Naive thymus-derived CD4-positive, alpha-beta T cell (primary cell): ENCODE data around the gene EMC6. TPM values are rescaled to one million over a fixed set of nuclear protein-coding genes. Genes with fewer than 3 reads are reported as not detected.

Experiments used
- ATAC-seq: fragments of 150-1000 bp; cut with Tn5 transposase; 2 replicates; pipeline ENCODE4 v1.10.0; 2021; ENCODE audit warnings: mild to moderate bottlenecking, moderate library complexity
- CTCF ChIA-PET: fragments of 350-600 bp; sonication (Branson Sonifier 250); formaldehyde crosslinking; loops from one replicate; lab custom pipeline; 2021; ENCODE audit warnings: antibody characterized with exemption; lab: Charles Lee
- POLR2A ChIA-PET: fragments of 350-600 bp; sonication (Branson Sonifier 250); formaldehyde crosslinking; loops from one replicate; lab custom pipeline; 2021; ENCODE audit warnings: antibody characterized with exemption, inconsistent platforms; lab: Charles Lee
- DNase-seq, 9 donors: peaks; one replicate each; pipeline versions ENCODE4 v3.0.0 to v3.0.0-alpha.2; 2020 to 2022; ENCODE audit warnings: mixed read lengths in 1 of 9
- H3K27ac ChIP-seq: one replicate; pipeline ENCODE4 v1.7.0; 2013; ENCODE audit warnings: mild to moderate bottlenecking, low read depth, low read length, moderate library complexity
- H3K27me3 ChIP-seq, 2 donors: one replicate each; pipeline ENCODE4 v1.7.0; 2013; ENCODE audit warnings: low read length in 2 of 2, mild to moderate bottlenecking in 2 of 2, moderate library complexity in 2 of 2; ENCODE audit not compliant: control insufficient read depth in 2 of 2, insufficient read depth in 2 of 2
- H3K36me3 ChIP-seq, 3 experiments: 1 replicate in 2 of 3; 2 replicates in 1 of 3; pipeline ENCODE4 v1.7.0; 2013; ENCODE audit warnings: low read length in 3 of 3, mild to moderate bottlenecking in 3 of 3, moderate library complexity in 1 of 3; ENCODE audit not compliant: insufficient read depth in 3 of 3, control insufficient read depth in 2 of 3
- H3K4me1 ChIP-seq, 2 donors: one replicate each; pipeline ENCODE4 v1.7.0; 2013; ENCODE audit warnings: low read length in 2 of 2, mild to moderate bottlenecking in 2 of 2, moderate library complexity in 1 of 2; ENCODE audit not compliant: control insufficient read depth in 2 of 2, insufficient read depth in 2 of 2
- H3K4me3 ChIP-seq: 2 replicates; pipeline ENCODE4 v1.7.0; 2013; ENCODE audit warnings: mild to moderate bottlenecking, low read length
- H3K9me3 ChIP-seq, 3 experiments: 1 replicate in 2 of 3; 2 replicates in 1 of 3; pipeline ENCODE4 v1.7.0; 2013; ENCODE audit warnings: low read length in 3 of 3; ENCODE audit not compliant: control insufficient read depth in 2 of 3
- H3K27ac Mint-ChIP-seq, 9 donors: one replicate each; pipeline ENCODE4 v1.8.0; 2020 to 2022; ENCODE audit warnings: mixed read lengths in 9 of 9, mild to moderate bottlenecking in 8 of 9, moderate library complexity in 5 of 9, inconsistent platforms in 2 of 9
- H3K27me3 Mint-ChIP-seq, 5 donors: one replicate each; pipeline ENCODE4 v1.8.0; 2021 to 2022; ENCODE audit warnings: mixed read lengths in 5 of 5, mild to moderate bottlenecking in 1 of 5
- H3K36me3 Mint-ChIP-seq, 5 donors: one replicate each; pipeline ENCODE4 v1.8.0; 2020 to 2022; ENCODE audit warnings: mixed read lengths in 5 of 5, mild to moderate bottlenecking in 3 of 5, inconsistent platforms in 1 of 5
- H3K4me1 Mint-ChIP-seq, 7 donors: one replicate each; pipeline ENCODE4 v1.8.0; 2020 to 2022; ENCODE audit warnings: mixed read lengths in 7 of 7, mild to moderate bottlenecking in 3 of 7, inconsistent platforms in 1 of 7
- H3K4me3 Mint-ChIP-seq, 10 donors: one replicate each; pipeline ENCODE4 v1.8.0; 2020 to 2022; ENCODE audit warnings: mild to moderate bottlenecking in 10 of 10, mixed read lengths in 10 of 10, moderate library complexity in 6 of 10, inconsistent platforms in 2 of 10
- H3K9me3 Mint-ChIP-seq, 11 donors: one replicate each; pipeline ENCODE4 v1.8.0; 2020 to 2022; ENCODE audit warnings: mixed read lengths in 11 of 11, mild to moderate bottlenecking in 4 of 11, inconsistent platforms in 1 of 11, moderate library complexity in 1 of 11
- intact Hi-C, 2 donors: fragments of 100-400 bp; cut with micrococcal nuclease; formaldehyde crosslinking; loops; one replicate each; pipeline ENCODE4 v1.15.1; 2023
- polyA plus RNA-seq, 2 donors: library from polyadenylated mRNA; unstranded; fragments of 300-500 nt; fragmentation: Illumina TruSeq; gene quantifications; one replicate each; pipeline ENCODE4 v1.2.3, GENCODE V29; 2021
- total RNA-seq, 6 experiments: library from RNA in 5 of 6; stranded (reverse) in 5 of 6; gene quantifications; 1 replicate in 5 of 6; 2 replicates in 1 of 6; pipeline ENCODE4 v1.2.3 and lab custom pipeline; 2021 to 2026

EMC6 gene
- total and polyA plus RNA-seq, 7 experiments from 2014 or later = 23.1 to 133 (median 32.8) TPM

GRCh38 chr17:3691617-3692067 is 23.0 kb downstream of the EMC6 start:
- peaks cover 0 to 16% (median 3%) of the 10 kb centered on the region in 5 donors for H3K36me3 Mint-ChIP-seq
- Histone ChIP-seq H3K4me3 (no peak overlapping the region), H3K9me3 (no peaks in the 10 kb centered on the region), H3K27me3 (no peaks in the 10 kb centered on the region), H3K36me3 (peaks cover 0 to 26% (median 0%) of the 10 kb centered on the region in 3 experiments), H3K27ac (no peak overlapping the region), H3K4me1 (peaks cover 3 to 9% of the 10 kb centered on the region in 2 donors)
- ChIA-PET POLR2A (no interaction called here), CTCF (no interaction called here)
- intact Hi-C loops = no loop called here
- peaks cover 5 to 37% (median 16%) of the 10 kb centered on the region in 7 donors for H3K4me1 Mint-ChIP-seq
- H3K4me3 Mint-ChIP-seq = no peak overlapping the region
- H3K27ac Mint-ChIP-seq = no peak overlapping the region
- DNase-seq = no peak
- no peaks in the 10 kb centered on the region for H3K27me3 Mint-ChIP-seq
- no peaks in the 10 kb centered on the region for H3K9me3 Mint-ChIP-seq
- ATAC-seq = no peak

- Histone ChIP-seq H3K9me3 (no peaks in the 10 kb centered on the region), H3K4me1 (peaks cover 3 to 9% of the 10 kb centered on the region in 2 donors), H3K4me3 (no peak overlapping the region), H3K27me3 (no peaks in the 10 kb centered on the region), H3K27ac (no peak overlapping the region), H3K36me3 (peaks cover 0 to 26% (median 0%) of the 10 kb centered on the region in 3 experiments)
- Mint-ChIP-seq H3K4me1 (peaks cover 5 to 39% (median 16%) of the 10 kb centered on the region in 7 donors), H3K27me3 (no peaks in the 10 kb centered on the region), H3K36me3 (peaks cover 0 to 16% (median 3%) of the 10 kb centered on the region in 5 donors), H3K9me3 (no peaks in the 10 kb centered on the region), H3K27ac (peak overlapping the region in 2 of 9 donors; percentile 2 to 45), H3K4me3 (no peak overlapping the region)
- intact Hi-C loops = no loop called here
- DNase-seq (no peak), ATAC-seq (no peak)
- CTCF ChIA-PET = no interaction called here
- POLR2A ChIA-PET = interaction anchor here (0.6 to 0.7 kb wide), 2 partner anchors 19 to 118 kb away, joined by 3 to 4 read pairs; no protein-coding TSS in a partner anchor
Measured at GRCh38 chr17:3692346-3692745, 23.7 kb downstream of the EMC6 start.

- H3K27ac Mint-ChIP-seq = peak overlapping the region in 7 of 9 donors; percentile 7 to 65 (median 45)
- peaks cover 5 to 39% (median 16%) of the 10 kb centered on the region in 7 donors for H3K4me1 Mint-ChIP-seq
- H3K4me1 ChIP-seq = peaks cover 3 to 9% of the 10 kb centered on the region in 2 donors
- peaks cover 0 to 18% (median 3%) of the 10 kb centered on the region in 5 donors for H3K36me3 Mint-ChIP-seq
- H3K27me3 Mint-ChIP-seq = no peaks in the 10 kb centered on the region
- H3K9me3 Mint-ChIP-seq = peaks cover 0 to 2% (median 0%) of the 10 kb centered on the region in 11 donors
- peaks cover 0 to 26% (median 0%) of the 10 kb centered on the region in 3 experiments for H3K36me3 ChIP-seq
- no peaks in the 10 kb centered on the region for H3K27me3 ChIP-seq
- ATAC-seq (no peak), DNase-seq (no peak)
- intact Hi-C loops = no loop called here
- H3K9me3 ChIP-seq = no peaks in the 10 kb centered on the region
- H3K4me3 ChIP-seq = no peak overlapping the region
- no peak overlapping the region for H3K27ac ChIP-seq
- ChIA-PET POLR2A (interaction anchor here (0.6 to 1.3 kb wide), 3 partner anchors 18 to 117 kb away, joined by 3 to 4 read pairs (median 3); no protein-coding TSS in a partner anchor), CTCF (interaction anchor here (1.1 kb wide), 1 partner anchor 8 kb away, joined by 3 read pairs; no protein-coding TSS in a partner anchor)
- peak overlapping the region in 4 of 10 donors; percentile 23 to 54 (median 34) for H3K4me3 Mint-ChIP-seq
Measured at GRCh38 chr17:3693141-3693540, 24.5 kb downstream of the EMC6 start.

GRCh38 chr17:3693829-3694231 is 25.2 kb downstream of the EMC6 start:
- Mint-ChIP-seq H3K27ac (peak overlapping the region in 8 of 9 donors; percentile 7 to 87 (median 54)), H3K36me3 (peaks cover 0 to 17% (median 3%) of the 10 kb centered on the region in 5 donors), H3K4me3 (peak overlapping the region in 9 of 10 donors; percentile 68 to 98 (median 87)), H3K4me1 (peaks cover 5 to 39% (median 16%) of the 10 kb centered on the region in 7 donors), H3K27me3 (no peaks in the 10 kb centered on the region), H3K9me3 (peaks cover 0 to 2% (median 0%) of the 10 kb centered on the region in 11 donors)
- POLR2A ChIA-PET = interaction anchor here (0.6 to 1.3 kb wide), 2 partner anchors 10 to 17 kb away, joined by 3 read pairs; no protein-coding TSS in a partner anchor
- Histone ChIP-seq H3K4me3 (no peak overlapping the region), H3K27me3 (no peaks in the 10 kb centered on the region), H3K36me3 (peaks cover 0 to 26% (median 0%) of the 10 kb centered on the region in 3 experiments), H3K9me3 (no peaks in the 10 kb centered on the region), H3K4me1 (peaks cover 3 to 9% of the 10 kb centered on the region in 2 donors), H3K27ac (no peak overlapping the region)
- no peak for DNase-seq
- peak; percentile 49 for ATAC-seq
- intact Hi-C loops = no loop called here
- CTCF ChIA-PET = interaction anchor here (1.1 kb wide), 1 partner anchor 9 kb away, joined by 3 read pairs; no protein-coding TSS in a partner anchor

- peaks cover 3 to 9% of the 10 kb centered on the region in 2 donors for H3K4me1 ChIP-seq
- peaks cover 0 to 2% (median 0%) of the 10 kb centered on the region in 11 donors for H3K9me3 Mint-ChIP-seq
- intact Hi-C loops = loop anchor here in 1 of 2 donors (1.0 kb wide), 1 partner anchor 28 kb away; the partner anchor contains the start of gene HASPIN
- H3K4me3 Mint-ChIP-seq = peak overlapping the region; percentile 82 to 98 (median 88)
- peaks cover 5 to 39% (median 16%) of the 10 kb centered on the region in 7 donors for H3K4me1 Mint-ChIP-seq
- ChIA-PET CTCF (interaction anchor here (0.6 to 1.3 kb wide), 5 partner anchors 12 to 1040 kb away, joined by 3 to 4 read pairs (median 3); partner anchors contain the start of gene HASPIN), POLR2A (interaction anchor here (1.0 to 2.5 kb wide), 4 partner anchors 13 to 29 kb away, joined by 3 to 25 read pairs (median 4); no protein-coding TSS in a partner anchor)
- no peaks in the 10 kb centered on the region for H3K9me3 ChIP-seq
- peak overlapping the region in 8 of 9 donors; percentile 51 to 81 (median 67) for H3K27ac Mint-ChIP-seq
- H3K36me3 Mint-ChIP-seq = peaks cover 0 to 13% (median 0%) of the 10 kb centered on the region in 5 donors
- no peaks in the 10 kb centered on the region for H3K27me3 ChIP-seq
- peak overlapping the region; percentile 61 for H3K27ac ChIP-seq
- DNase-seq = no peak
- peak; percentile 3 for ATAC-seq
- no peaks in the 10 kb centered on the region for H3K27me3 Mint-ChIP-seq
- peaks cover 0 to 16% (median 0%) of the 10 kb centered on the region in 3 experiments for H3K36me3 ChIP-seq
- H3K4me3 ChIP-seq = peak overlapping the region; percentile 82
Measured at GRCh38 chr17:3695129-3695722, 26.6 kb downstream of the EMC6 start.

- intact Hi-C loops = loop anchor here (1.0 kb wide), 3 partner anchors 15 to 28 kb away; partner anchors contain the start of genes HASPIN (in 2 of the 2), EMC6 (in 1 of the 2) and TAX1BP3 (in 1 of the 2)
- peaks cover 3 to 9% of the 10 kb centered on the region in 2 donors for H3K4me1 ChIP-seq
- Mint-ChIP-seq H3K4me1 (peaks cover 5 to 39% (median 16%) of the 10 kb centered on the region in 7 donors), H3K27ac (peak within 1 kb of the TSS in 8 of 9 donors; percentile 67 to 95 (median 86)), H3K36me3 (peaks cover 0 to 16% (median 0%) of the 10 kb centered on the region in 5 donors), H3K4me3 (peak within 1 kb of the TSS; percentile 87 to 98 (median 94)), H3K9me3 (peaks cover 0 to 2% (median 0%) of the 10 kb centered on the region in 11 donors), H3K27me3 (no peaks in the 10 kb centered on the region)
- H3K4me3 ChIP-seq = peak within 1 kb of the TSS; percentile 82
- ATAC-seq = peak; percentile 71
- ChIA-PET POLR2A (interaction anchor here (0.8 to 2.5 kb wide), 7 partner anchors 11 to 150 kb away, joined by 3 to 25 read pairs (median 3); partner anchors contain the start of gene NCBP3), CTCF (interaction anchor here (1.1 to 1.3 kb wide), 2 partner anchors 12 to 28 kb away, joined by 3 to 4 read pairs; partner anchors contain the start of gene HASPIN)
- H3K27ac ChIP-seq = peak within 1 kb of the TSS; percentile 61
- H3K9me3 ChIP-seq = no peaks in the 10 kb centered on the region
- no peaks in the 10 kb centered on the region for H3K27me3 ChIP-seq
- DNase-seq = peak in 8 of 9 donors; percentile 24 to 59 (median 35)
- peaks cover 0 to 10% (median 0%) of the 10 kb centered on the region in 3 experiments for H3K36me3 ChIP-seq
Measured at GRCh38 chr17:3695723-3696411, 27.3 kb downstream of the EMC6 start, which contains the start of gene P2RX5. P2RX5 (minus strand) TSS chr17:3696155; CDS start chr17:3696005, 150 bp downstream.
